ENCODE data around the gene ATL3. TPM values are rescaled to one million over a fixed set of nuclear protein-coding genes. Genes with fewer than 3 reads are reported as not detected.

Gene ATL3
- total and polyA plus RNA-seq, 2 donors (not counting 1 experiment from before 2014, with no cell fraction given): 111 to 147 TPM

DNA sequence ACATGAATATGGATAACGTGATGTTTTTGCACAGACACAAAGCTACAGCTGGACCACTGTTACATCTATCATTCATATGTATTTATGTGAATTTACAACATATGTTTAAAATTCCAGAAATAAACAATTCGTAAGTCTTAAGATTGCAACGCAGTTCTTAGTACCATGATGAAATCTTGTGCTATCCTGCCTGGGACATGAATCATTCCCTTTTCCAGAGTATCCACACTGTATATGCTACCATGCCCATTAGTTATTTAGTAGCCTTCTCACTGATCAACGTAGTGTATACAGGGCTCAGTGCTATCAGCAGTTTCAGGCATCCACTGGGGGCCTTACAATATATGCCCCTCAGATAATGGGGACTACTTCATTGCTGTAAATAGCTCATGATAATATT lies 4.3 kb downstream of the ATL3 start:
- Histone ChIP-seq H3K9ac (ENCODE audit: insufficient read depth, low read length) (no peak overlapping the region), H3K79me2 (ENCODE audit: control insufficient read depth, insufficient read depth, low read length) (peaks cover 77% of the 10 kb centered on the region), H3K4me2 (ENCODE audit: extremely low read depth, insufficient read depth, low read length) (peak overlapping the region; percentile 61), H3K9me3 (ENCODE audit: control insufficient read depth, insufficient read depth, low read depth, low read length) (no peaks in the 10 kb centered on the region), H3K27me3 (ENCODE audit: control insufficient read depth, insufficient read depth, low read length) (no peaks in the 10 kb centered on the region), H3K4me1 (ENCODE audit: control insufficient read depth, extremely low read depth, insufficient read depth, low read length) (peaks cover 27% of the 10 kb centered on the region), H3K4me3 (replicated peaks in 1 of 4; ENCODE audit: control extremely low read depth in 1 of 4, insufficient read depth in 1 of 4, low read depth in 3 of 4, low read length in 4 of 4) (no peak overlapping the region), H3K27ac (ENCODE audit: insufficient read depth, low read length) (peak overlapping the region; percentile 65), H4K20me1 (ENCODE audit: control insufficient read depth, extremely low read depth, insufficient read depth, low read length) (no peaks in the 10 kb centered on the region), H2AFZ (ENCODE audit: low read length) (no peak overlapping the region), H3K36me3 (ENCODE audit: control insufficient read depth, insufficient read depth, low read length) (peaks cover 2% of the 10 kb centered on the region)
- peak; percentile 53 to 93 for DNase-seq (ENCODE audit: low read depth in 2 of 2)
- no peak for TF ChIP-seq EZH2 (IDR thresholded peaks at IDR 0.05; ENCODE audit: low read length, missing control alignments)
- TF ChIP-seq, protein P1, sequence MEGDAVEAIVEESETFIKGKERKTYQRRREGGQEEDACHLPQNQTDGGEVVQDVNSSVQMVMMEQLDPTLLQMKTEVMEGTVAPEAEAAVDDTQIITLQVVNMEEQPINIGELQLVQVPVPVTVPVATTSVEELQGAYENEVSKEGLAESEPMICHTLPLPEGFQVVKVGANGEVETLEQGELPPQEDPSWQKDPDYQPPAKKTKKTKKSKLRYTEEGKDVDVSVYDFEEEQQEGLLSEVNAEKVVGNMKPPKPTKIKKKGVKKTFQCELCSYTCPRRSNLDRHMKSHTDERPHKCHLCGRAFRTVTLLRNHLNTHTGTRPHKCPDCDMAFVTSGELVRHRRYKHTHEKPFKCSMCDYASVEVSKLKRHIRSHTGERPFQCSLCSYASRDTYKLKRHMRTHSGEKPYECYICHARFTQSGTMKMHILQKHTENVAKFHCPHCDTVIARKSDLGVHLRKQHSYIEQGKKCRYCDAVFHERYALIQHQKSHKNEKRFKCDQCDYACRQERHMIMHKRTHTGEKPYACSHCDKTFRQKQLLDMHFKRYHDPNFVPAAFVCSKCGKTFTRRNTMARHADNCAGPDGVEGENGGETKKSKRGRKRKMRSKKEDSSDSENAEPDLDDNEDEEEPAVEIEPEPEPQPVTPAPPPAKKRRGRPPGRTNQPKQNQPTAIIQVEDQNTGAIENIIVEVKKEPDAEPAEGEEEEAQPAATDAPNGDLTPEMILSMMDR (conservative IDR thresholded peaks at IDR 0.05 in 1 of 2, IDR thresholded peaks at IDR 0.05 in 1 of 2; ENCODE audit: low read depth in 1 of 2, low read length in 2 of 2): no peak

DNA sequence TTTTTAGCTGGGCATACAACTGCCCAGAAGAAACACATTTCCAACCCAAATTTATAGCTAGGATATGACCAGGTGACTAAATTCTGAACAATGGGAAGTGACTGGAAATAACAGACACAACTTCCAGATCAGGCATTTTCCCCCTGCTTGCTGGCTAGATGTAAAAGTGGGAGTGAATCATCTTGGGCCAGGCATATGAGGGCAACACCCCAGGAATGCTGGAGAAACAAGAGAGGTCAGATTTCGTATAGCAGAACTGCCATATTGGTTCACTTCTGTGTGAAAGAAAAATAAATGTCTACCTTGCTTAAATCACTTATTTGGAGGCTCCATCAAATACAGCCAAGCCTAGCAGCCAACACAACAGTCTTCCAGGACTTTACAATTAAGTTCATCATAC lies 7.4 kb downstream of the ATL3 start:
- Histone ChIP-seq H3K9me3 (ENCODE audit: control insufficient read depth, insufficient read depth, low read depth, low read length) (no peaks in the 10 kb centered on the region), H4K20me1 (ENCODE audit: control insufficient read depth, extremely low read depth, insufficient read depth, low read length) (no peaks in the 10 kb centered on the region), H3K9ac (ENCODE audit: insufficient read depth, low read length) (no peak overlapping the region), H3K27me3 (ENCODE audit: control insufficient read depth, insufficient read depth, low read length) (no peaks in the 10 kb centered on the region), H3K36me3 (ENCODE audit: control insufficient read depth, insufficient read depth, low read length) (no peaks in the 10 kb centered on the region), H3K27ac (ENCODE audit: insufficient read depth, low read length) (peak overlapping the region; percentile 38), H2AFZ (ENCODE audit: low read length) (no peak overlapping the region), H3K79me2 (ENCODE audit: control insufficient read depth, insufficient read depth, low read length) (peaks cover 86% of the 10 kb centered on the region), H3K4me3 (replicated peaks in 1 of 4; ENCODE audit: control extremely low read depth in 1 of 4, insufficient read depth in 1 of 4, low read depth in 3 of 4, low read length in 4 of 4) (no peak overlapping the region), H3K4me1 (ENCODE audit: control insufficient read depth, extremely low read depth, insufficient read depth, low read length) (peaks cover 24% of the 10 kb centered on the region), H3K4me2 (ENCODE audit: extremely low read depth, insufficient read depth, low read length) (peak overlapping the region; percentile 7)
- peak; percentile 63 to 85 for DNase-seq (ENCODE audit: low read depth in 2 of 2)
- TF ChIP-seq EZH2 (IDR thresholded peaks at IDR 0.05; ENCODE audit: low read length, missing control alignments): no peak
- TF ChIP-seq, protein P1 (conservative IDR thresholded peaks at IDR 0.05 in 1 of 2, IDR thresholded peaks at IDR 0.05 in 1 of 2; ENCODE audit: low read depth in 1 of 2, low read length in 2 of 2): no peak

DNA sequence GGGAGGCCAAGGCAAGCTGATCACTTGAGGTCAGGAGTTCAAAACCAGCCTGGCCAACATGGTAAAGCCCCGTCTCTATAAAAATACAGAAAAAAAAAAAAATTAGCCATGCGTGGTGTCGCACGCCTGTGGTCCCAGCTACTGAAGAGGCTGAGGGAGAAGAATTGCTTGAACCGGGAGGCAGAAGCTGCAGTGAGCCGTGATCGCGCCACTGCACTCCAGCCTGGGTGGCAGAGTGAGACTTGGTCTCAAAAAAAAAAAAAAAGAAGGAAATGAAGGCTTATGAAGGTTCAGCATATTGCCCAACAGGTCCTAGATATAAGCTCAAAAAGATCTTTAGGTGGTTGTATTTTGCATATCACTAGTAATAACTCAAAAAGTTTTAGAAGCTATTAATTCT lies 10.2 kb downstream of the ATL3 start:
- Histone ChIP-seq H3K9ac (ENCODE audit: insufficient read depth, low read length) (no peak overlapping the region), H3K27ac (ENCODE audit: insufficient read depth, low read length) (no peak overlapping the region), H3K4me3 (replicated peaks in 1 of 4; ENCODE audit: control extremely low read depth in 1 of 4, insufficient read depth in 1 of 4, low read depth in 3 of 4, low read length in 4 of 4) (no peak overlapping the region), H3K79me2 (ENCODE audit: control insufficient read depth, insufficient read depth, low read length) (peaks cover 86% of the 10 kb centered on the region), H3K9me3 (ENCODE audit: control insufficient read depth, insufficient read depth, low read depth, low read length) (no peaks in the 10 kb centered on the region), H3K27me3 (ENCODE audit: control insufficient read depth, insufficient read depth, low read length) (no peaks in the 10 kb centered on the region), H3K36me3 (ENCODE audit: control insufficient read depth, insufficient read depth, low read length) (peaks cover 2% of the 10 kb centered on the region), H2AFZ (ENCODE audit: low read length) (no peak overlapping the region), H4K20me1 (ENCODE audit: control insufficient read depth, extremely low read depth, insufficient read depth, low read length) (no peaks in the 10 kb centered on the region), H3K4me1 (ENCODE audit: control insufficient read depth, extremely low read depth, insufficient read depth, low read length) (peaks cover 13% of the 10 kb centered on the region), H3K4me2 (ENCODE audit: extremely low read depth, insufficient read depth, low read length) (no peak overlapping the region)
- no peak for TF ChIP-seq EZH2 (IDR thresholded peaks at IDR 0.05; ENCODE audit: low read length, missing control alignments)
- TF ChIP-seq, protein P1 (conservative IDR thresholded peaks at IDR 0.05 in 1 of 2, IDR thresholded peaks at IDR 0.05 in 1 of 2; ENCODE audit: low read depth in 1 of 2, low read length in 2 of 2): no peak
- DNase-seq (ENCODE audit: low read depth in 2 of 2): no peak
